HG03139 (cell line): ENCODE results near the gene SIK3.

Experiments used
- ATAC-seq: cut with Tn5 transposase; IDR thresholded peaks from one replicate; pipeline ENCODE4 v1.9.1; 2021; ENCODE audit not compliant: unreplicated experiment

The SIK3 gene

DNA sequence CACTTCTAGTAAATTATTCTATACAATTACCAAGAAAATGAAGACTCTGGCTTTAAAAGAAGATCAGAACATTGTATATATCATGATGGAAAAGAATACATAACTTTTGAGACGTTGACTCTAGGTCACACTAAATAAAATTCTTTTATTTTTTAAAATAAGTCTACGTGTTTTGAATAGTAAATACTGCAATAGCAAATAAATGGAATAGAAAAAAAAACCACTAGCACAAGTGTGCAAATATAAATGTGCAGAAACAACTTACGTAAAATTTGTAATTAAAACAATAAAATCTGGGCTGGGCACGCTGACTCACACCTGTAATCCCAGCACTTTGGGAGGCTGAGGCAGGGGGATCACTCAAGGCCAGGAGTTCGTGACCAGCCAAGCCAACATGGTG lies 17.9 kb downstream of the SIK3 start:
- ATAC-seq: no peak

DNA sequence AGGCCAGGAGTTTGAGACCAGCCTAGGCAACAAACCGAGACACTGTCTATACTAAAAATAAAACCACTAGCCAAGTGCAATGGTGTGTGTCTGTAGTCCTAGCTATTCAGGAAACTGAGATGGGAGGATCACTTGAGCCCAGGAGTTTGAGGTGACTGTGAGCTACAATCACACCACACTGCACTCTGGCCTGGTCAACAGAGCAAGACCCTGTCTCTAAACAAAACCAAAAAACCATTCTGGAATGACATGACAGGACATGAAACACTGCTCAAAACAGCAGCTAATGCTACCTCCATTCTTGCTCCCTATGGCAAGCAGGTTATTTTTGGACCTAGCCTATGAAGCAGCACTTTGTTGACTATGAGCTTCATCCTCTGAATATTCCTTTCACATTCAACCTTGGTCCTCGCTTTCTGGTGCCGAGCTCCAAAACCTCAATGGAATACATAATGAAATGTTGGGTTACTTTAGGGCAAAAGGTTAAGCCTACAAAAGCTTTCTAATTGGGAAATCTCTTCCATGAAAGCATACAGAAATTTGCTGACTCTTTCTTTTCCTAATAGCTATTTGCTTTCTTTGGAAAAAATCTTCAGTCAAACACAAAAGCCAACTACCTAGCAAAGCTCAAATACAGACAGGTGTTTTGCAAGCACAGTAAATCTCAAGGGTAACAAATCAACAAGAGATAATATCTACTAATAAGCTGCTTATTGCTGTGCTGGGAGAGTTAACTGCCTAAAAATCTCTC lies 21.1 kb downstream of the SIK3 start:
- no peak for ATAC-seq

DNA sequence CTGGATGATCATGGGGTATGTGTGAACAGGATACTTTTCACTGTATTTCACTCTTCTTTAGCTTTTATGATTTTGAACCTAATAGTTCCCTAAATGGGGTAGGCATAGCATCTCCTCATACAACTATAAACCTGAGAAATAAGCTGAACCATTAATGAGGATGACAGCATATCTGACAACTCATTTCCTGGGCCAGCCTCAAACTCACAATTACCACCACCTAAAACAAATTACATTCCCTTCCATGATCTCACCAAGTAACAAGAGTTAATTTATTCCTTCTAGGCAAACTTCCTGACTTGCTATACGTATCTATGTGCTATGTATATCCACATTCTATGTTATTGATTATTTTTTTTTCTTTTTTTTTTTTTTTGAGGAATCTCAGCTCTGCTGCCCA lies 23.0 kb downstream of the SIK3 start:
- no peak for ATAC-seq

DNA sequence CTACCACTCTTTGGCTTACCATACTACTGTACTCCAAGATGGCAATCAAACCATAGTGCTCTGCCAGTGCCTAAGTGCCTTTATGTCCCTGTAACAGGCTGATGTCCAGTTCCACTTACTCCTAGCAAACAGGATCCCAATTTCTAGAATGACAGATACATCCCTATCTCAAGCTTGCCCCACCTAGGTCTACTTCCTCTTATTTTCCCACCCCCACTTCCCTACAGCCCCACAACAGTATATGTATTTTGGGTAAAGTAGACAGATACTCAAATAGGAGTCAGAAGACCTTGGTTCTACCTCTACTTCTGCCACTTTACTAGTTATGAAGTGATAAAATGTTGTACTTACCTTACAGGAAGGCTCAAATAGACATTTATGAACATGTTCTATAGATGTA lies 24.1 kb downstream of the SIK3 start:
- no peak for ATAC-seq

DNA sequence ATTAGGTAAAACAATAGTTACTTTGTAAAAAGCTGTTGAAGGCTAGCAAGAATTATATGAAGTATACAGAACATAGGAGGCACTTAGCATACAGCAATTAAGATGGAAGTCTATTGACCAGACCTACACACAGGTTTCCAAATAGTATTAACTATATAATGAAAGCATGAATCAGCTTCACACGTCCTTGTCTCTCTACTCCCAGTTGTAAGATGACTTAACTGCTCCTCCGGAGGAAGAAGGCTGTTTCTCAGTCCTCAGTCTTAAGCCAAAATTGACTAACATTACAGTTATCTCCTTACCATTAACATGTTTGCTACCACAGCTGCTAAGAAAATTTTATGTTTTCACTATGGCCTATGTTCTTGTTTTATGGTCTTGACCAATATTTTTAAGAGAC lies 24.7 kb downstream of the SIK3 start:
- no peak for ATAC-seq

DNA sequence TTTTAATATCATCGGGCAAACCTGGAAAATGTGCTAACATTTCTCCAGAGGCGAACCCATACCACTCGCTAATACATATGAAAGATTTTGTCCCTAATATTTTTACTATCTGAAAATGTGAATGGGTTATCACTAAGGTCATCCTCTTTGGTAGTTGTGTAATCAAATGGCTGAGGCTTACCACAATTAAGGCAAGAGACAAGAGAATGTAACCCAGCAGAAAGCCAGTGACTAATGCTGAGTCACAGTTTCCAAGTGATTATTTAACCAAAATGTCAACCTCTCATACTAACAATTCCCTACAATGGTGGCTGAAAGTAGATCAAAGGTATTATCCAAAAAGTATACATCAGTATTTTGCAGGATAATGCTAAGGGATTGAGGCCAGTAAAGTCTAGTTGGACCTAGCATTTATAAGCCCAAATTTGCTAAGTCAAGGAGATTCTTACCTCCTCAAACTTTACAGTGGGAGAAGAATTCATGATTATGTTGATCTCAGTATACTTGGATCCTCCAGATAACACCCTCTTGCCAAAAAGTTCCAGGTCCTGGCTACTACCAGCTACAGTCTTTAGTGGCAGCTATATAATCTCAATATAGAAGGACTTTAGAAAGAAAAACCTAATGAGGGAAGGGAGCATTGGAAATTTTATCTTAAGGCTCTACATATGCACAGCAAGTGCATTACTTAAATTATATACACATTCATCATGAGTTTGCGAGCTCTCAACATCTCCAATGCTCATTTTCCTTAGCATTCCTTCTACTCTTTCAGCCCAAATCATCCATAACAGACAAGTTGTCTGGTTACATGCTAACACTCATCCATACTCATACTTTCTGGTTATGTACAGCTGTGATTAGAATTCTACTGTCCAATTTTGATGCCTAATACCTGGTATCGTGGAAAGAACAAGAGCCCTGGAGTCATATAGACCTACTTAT lies 25.4 kb downstream of the SIK3 start:
- no peak for ATAC-seq

DNA sequence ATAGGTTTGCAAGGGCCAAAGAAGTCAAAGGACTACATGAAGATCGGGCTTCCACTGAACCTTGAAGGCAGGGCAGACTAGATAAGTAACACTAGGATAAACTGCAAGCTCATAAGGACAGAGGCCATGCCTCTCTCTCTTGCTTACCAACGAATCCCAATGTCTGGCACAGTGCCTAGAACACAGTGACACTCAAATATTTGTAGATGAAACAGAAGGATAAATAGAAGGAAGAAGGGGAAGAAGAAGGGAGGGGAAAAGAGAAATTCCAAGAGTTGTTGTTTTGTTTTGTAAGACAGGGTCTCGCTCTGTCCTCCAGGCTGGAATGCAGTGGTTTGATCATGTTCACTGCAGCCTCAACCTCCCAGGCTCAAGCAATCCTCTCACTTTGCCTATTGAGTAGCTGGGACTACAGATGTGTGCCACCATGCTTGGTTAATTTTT lies 26.9 kb downstream of the SIK3 start:
- ATAC-seq: no peak

DNA sequence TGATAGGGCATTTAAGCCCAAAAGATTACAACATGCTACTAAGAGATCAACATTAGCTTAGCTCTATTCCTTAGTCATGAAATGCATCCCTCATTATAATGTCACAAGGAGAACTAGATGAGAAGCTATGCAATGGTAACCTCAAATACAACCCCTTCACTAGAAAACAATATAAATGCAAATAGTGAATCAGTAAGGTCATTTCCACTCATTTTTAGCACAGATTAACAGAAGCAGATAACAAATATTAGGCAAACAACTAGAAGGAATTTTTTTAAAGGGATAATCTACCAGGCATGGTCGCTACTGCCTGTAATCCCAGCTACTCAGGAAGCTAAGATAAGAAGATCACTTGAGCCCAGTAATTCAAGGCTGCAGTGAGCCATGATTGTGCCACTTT lies 28.2 kb downstream of the SIK3 start:
- no peak for ATAC-seq

DNA sequence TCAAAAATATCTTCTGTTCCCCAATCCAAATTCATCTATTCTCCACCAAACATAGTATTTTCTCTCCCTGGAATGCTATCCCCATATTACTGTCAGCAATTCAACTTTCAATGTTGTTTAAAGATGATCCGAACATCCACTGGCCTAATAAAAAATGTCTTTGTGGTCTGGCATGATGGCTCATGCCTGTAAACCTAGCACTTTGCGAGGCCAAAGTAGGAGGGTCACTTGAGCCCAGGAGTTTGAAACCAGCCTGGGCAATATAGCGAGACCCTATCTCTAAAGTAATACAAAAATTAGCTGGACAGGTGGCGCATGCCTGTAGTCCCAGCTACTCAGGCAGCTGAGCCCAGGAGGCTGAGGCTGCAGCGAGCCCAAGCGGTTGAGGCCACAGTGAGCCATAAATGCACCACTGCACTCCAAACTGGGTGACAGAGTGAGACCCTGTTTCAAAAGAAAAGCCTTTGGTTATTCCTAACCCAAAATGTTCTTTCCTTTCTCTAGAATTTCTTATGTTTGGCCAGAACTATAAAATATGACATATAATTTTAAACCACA lies 29.8 kb downstream of the SIK3 start:
- no peak for ATAC-seq

- ATAC-seq: no peak
Measured at GRCh38 chr11:117066959-117067358, 31.3 kb downstream of the SIK3 start.

- ATAC-seq: no peak
Measured at GRCh38 chr11:117064275-117064674, 34.0 kb downstream of the SIK3 start.

GRCh38 chr11:117062498-117062897 lies 35.7 kb downstream of the SIK3 start:
- ATAC-seq: no peak

DNA sequence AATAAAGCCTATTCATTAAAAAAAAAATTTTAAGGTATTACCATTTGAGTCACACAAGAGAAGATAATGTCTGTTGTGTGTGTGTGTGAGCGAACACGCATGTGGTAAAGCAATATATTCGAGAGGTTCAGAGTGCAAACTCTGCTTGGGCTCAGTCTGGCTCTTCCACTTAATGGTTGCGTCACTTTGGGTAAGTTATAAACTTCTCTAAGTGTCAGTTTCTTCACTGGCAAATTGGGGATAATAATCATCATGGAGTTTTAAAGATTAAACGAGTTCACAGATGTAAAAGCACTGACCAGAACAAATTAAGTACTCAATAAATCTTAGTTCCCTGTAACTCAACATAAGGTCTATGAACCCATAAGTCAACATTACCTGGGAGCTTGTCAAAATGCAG lies 37.0 kb downstream of the SIK3 start:
- no peak for ATAC-seq

DNA sequence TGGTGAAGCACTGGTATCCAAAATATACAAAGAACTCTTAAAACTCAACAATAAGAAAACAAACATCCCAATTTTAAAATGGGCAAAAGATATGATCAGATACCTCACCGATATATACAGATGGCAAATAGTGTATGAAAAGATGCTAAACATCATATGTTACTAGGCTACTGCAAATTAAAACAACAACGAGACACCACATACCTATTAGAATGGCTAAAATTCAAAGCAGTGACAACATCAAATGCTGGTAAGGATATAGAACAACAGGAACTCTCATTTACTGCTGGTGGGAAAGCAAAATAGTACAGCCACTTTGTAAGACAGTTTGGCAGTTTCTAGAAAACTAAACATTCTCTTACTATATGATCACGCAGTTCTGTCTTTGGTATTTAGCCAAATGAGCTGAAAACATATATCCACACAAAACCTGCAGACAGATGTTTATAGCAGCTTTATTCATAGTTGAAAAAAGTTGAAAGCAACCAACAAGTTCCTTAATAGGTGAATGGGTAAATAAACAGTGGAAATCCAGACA lies 38.5 kb downstream of the SIK3 start:
- no peak for ATAC-seq

GRCh38 chr11:117058761-117059261 lies 39.4 kb downstream of the SIK3 start:
- ATAC-seq: no peak

- ATAC-seq: no peak
Measured at GRCh38 chr11:117057727-117058126, 40.5 kb downstream of the SIK3 start.

GRCh38 chr11:117057317-117057716 lies 40.9 kb downstream of the SIK3 start:
- no peak for ATAC-seq

DNA sequence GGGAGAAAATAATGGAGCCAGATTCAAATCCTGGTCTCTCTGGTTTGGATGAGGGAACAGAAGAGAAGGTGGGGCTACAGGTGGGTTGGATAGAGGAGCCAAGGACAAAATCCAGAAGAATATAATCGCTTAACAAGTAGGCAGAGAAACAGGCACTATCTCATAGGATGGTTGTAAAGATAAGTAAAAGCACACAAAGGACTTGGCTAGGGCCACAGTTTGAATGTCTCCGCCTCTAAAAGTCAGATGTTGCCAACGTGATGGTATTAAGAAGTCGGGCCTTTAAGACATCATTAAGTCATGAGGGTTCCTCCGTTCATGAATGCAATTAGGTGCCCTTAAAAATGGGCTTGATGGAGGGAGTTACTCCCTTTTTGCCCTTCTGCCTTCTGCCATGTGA lies 42.8 kb downstream of the SIK3 start:
- no peak for ATAC-seq

DNA sequence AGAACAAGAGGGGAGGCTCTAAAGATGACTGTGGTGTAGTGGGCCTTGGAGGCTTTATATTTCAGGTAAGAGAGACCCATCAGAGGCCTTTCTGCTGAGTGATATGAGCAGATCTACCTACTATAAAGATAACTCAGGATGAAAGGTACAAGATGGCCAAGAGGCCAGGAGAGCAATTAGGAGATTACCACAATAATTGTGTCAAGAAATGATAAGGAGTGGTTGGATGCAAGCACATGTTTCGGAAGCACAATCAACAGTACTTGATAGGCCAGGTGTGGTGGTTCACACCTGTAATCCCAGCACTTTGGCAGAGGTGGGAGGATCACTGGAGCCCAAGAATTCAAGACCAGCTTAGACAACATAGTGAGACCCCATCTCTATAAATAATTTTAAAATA lies 43.8 kb downstream of the SIK3 start:
- ATAC-seq: no peak

GRCh38 chr11:117052196-117053149 lies 45.8 kb downstream of the SIK3 start:
- ATAC-seq: no peak
